ENCODE data around the gene ATP5F1D. TPM values are rescaled to one million over a fixed set of nuclear protein-coding genes. Genes with fewer than 3 reads are reported as not detected.
A peak's percentile ranks its signal among the peaks of the same experiment; 100 is the strongest.
"Not testable (repeated sequence)": the region's sequence is repeated elsewhere in the genome, so short reads cannot be mapped to it uniquely, and the experiment has no call there.

Gene ATP5F1D
- polyA plus RNA-seq, result 100 to 1,000 TPM; 145 to 310 (median 303) TPM

- Mint-ChIP-seq H3K4me1 (peaks cover 26 to 39% of the 10 kb centered on the region in 2 donors), H3K27me3 (ENCODE audit: low read depth in 3 of 3) (peaks cover 10 to 18% (median 13%) of the 10 kb centered on the region in 3 donors), H3K27ac (peak within 1 kb of the TSS; percentile 70 to 96 (median 90)), H3K36me3 (no peaks in the 10 kb centered on the region), H3K9me3 (no peaks in the 10 kb centered on the region), H3K4me3 (peak within 1 kb of the TSS; percentile 85 to 94 (median 87))
- DNase-seq, result peak; percentile 87 to 89 (median 89)
Observed at GRCh38 chr19:1241417-1242095, at the start of gene ATP5F1D. Gene ATP5F1D (plus strand): TSS chr19:1241751. CDS start chr19:1241851, 100 bp downstream.

- no peaks in the 10 kb centered on the region for H3K9me3 Mint-ChIP-seq
- peaks cover 6 to 9% of the 10 kb centered on the region in 2 donors for H3K4me1 Mint-ChIP-seq
- H3K36me3 Mint-ChIP-seq, result no peaks in the 10 kb centered on the region
- no peak for DNase-seq
- no peak overlapping the region for H3K4me3 Mint-ChIP-seq
- no peak overlapping the region for H3K27ac Mint-ChIP-seq
- H3K27me3 Mint-ChIP-seq (ENCODE audit: low read depth in 3 of 3), result no peaks in the 10 kb centered on the region
Observed at GRCh38 chr19:1199531-1199930, 42.0 kb upstream of the ATP5F1D start.

- not testable (repeated sequence) for H3K27ac Mint-ChIP-seq; H3K4me3 Mint-ChIP-seq; H3K27me3 Mint-ChIP-seq (ENCODE audit: low read depth in 3 of 3); DNase-seq; H3K9me3 Mint-ChIP-seq; H3K4me1 Mint-ChIP-seq; H3K36me3 Mint-ChIP-seq
Observed at GRCh38 chr19:1200614-1201013, 40.9 kb upstream of the ATP5F1D start.

GRCh38 chr19:1205114-1206099 is 36.1 kb upstream of the ATP5F1D start, which contains the start of gene STK11:
Gene STK11 (plus strand): TSS chr19:1205778. CDS start chr19:1206914, 1,136 bp downstream.
- peak; percentile 100 for DNase-seq
- Mint-ChIP-seq H3K27me3 (ENCODE audit: low read depth in 3 of 3) (peaks cover 8 to 13% (median 10%) of the 10 kb centered on the region in 3 donors), H3K4me1 (peaks cover 30 to 32% of the 10 kb centered on the region in 2 donors), H3K27ac (peak within 1 kb of the TSS; percentile 85 to 92 (median 89)), H3K36me3 (no peaks in the 10 kb centered on the region), H3K4me3 (peak within 1 kb of the TSS; percentile 90 to 93 (median 92)), H3K9me3 (no peaks in the 10 kb centered on the region)

GRCh38 chr19:1206150-1206863 is 35.2 kb upstream of the ATP5F1D start:
- Mint-ChIP-seq H3K27ac (peak overlapping the region; percentile 85 to 92 (median 89)), H3K27me3 (ENCODE audit: low read depth in 3 of 3) (peaks cover 8 to 13% (median 10%) of the 10 kb centered on the region in 3 donors), H3K4me3 (peak overlapping the region; percentile 90 to 93 (median 92)), H3K36me3 (no peaks in the 10 kb centered on the region), H3K4me1 (peaks cover 30 to 32% of the 10 kb centered on the region in 2 donors), H3K9me3 (no peaks in the 10 kb centered on the region)
- no peak for DNase-seq

GRCh38 chr19:1206864-1207450 is 34.6 kb upstream of the ATP5F1D start:
- Mint-ChIP-seq H3K4me3 (peak overlapping the region; percentile 90 to 93 (median 92)), H3K36me3 (no peaks in the 10 kb centered on the region), H3K4me1 (peaks cover 30 to 36% of the 10 kb centered on the region in 2 donors), H3K27me3 (ENCODE audit: low read depth in 3 of 3) (peaks cover 8 to 13% (median 10%) of the 10 kb centered on the region in 3 donors), H3K27ac (peak overlapping the region; percentile 85 to 92 (median 89)), H3K9me3 (no peaks in the 10 kb centered on the region)
- DNase-seq, result peak; percentile 22 to 56 (median 33)

- DNase-seq, H3K9me3 Mint-ChIP-seq, H3K36me3 Mint-ChIP-seq, H3K27ac Mint-ChIP-seq: not testable (repeated sequence)
- Mint-ChIP-seq H3K4me1 (peaks cover 28 to 37% of the 10 kb centered on the region in 2 donors), H3K27me3 (ENCODE audit: low read depth in 3 of 3) (peaks cover 10 to 13% (median 10%) of the 10 kb centered on the region in 3 donors), H3K4me3 (peak overlapping the region in 2 of 5 donors; percentile 38 to 47)
Observed at GRCh38 chr19:1208830-1209229, 32.7 kb upstream of the ATP5F1D start.

- H3K27me3 Mint-ChIP-seq (ENCODE audit: low read depth in 3 of 3), result peaks cover 10 to 13% (median 12%) of the 10 kb centered on the region in 3 donors
- H3K9me3 Mint-ChIP-seq, result no peaks in the 10 kb centered on the region
- H3K27ac Mint-ChIP-seq, result no peak overlapping the region
- peak overlapping the region in 1 of 5 donors; percentile 33 for H3K4me3 Mint-ChIP-seq
- peaks cover 0 to 4% (median 0%) of the 10 kb centered on the region in 3 donors for H3K36me3 Mint-ChIP-seq
- DNase-seq, result no peak
- H3K4me1 Mint-ChIP-seq, result peaks cover 34 to 42% of the 10 kb centered on the region in 2 donors
Observed at GRCh38 chr19:1210227-1210538, 31.4 kb upstream of the ATP5F1D start.

GRCh38 chr19:1211494-1212234 is 29.9 kb upstream of the ATP5F1D start:
- H3K4me3 Mint-ChIP-seq, result no peak overlapping the region
- no peak for DNase-seq
- H3K27ac Mint-ChIP-seq, result peak overlapping the region in 1 of 6 donors; percentile 42
- peaks cover 7 to 9% (median 8%) of the 10 kb centered on the region in 3 donors for H3K27me3 Mint-ChIP-seq (ENCODE audit: low read depth in 3 of 3)
- peaks cover 0 to 4% (median 0%) of the 10 kb centered on the region in 3 donors for H3K36me3 Mint-ChIP-seq
- H3K9me3 Mint-ChIP-seq, result no peaks in the 10 kb centered on the region
- H3K4me1 Mint-ChIP-seq, result peaks cover 31 to 42% of the 10 kb centered on the region in 2 donors

- Mint-ChIP-seq H3K4me1 (peaks cover 13 to 29% of the 10 kb centered on the region in 2 donors), H3K27me3 (ENCODE audit: low read depth in 3 of 3) (peaks cover 0 to 2% (median 1%) of the 10 kb centered on the region in 3 donors), H3K36me3 (peaks cover 0 to 4% (median 0%) of the 10 kb centered on the region in 3 donors)
Observed at GRCh38 chr19:1213391-1214286, 27.9 kb upstream of the ATP5F1D start.

GRCh38 chr19:1214299-1214861 is 27.2 kb upstream of the ATP5F1D start:
- Mint-ChIP-seq H3K4me3 (peak overlapping the region in 2 of 5 donors; percentile 40 to 71), H3K9me3 (no peaks in the 10 kb centered on the region), H3K27me3 (ENCODE audit: low read depth in 3 of 3) (peaks cover 0 to 2% (median 1%) of the 10 kb centered on the region in 3 donors), H3K36me3 (peaks cover 0 to 4% (median 0%) of the 10 kb centered on the region in 3 donors), H3K4me1 (peaks cover 13 to 27% of the 10 kb centered on the region in 2 donors), H3K27ac (peak overlapping the region in 5 of 6 donors; percentile 64 to 85 (median 78))
- DNase-seq, result no peak

More at GRCh38 chr19:1213391-1214286, 27.9 kb upstream of the ATP5F1D start:
- H3K27ac Mint-ChIP-seq, result peak overlapping the region; percentile 60 to 85 (median 76)
- H3K4me3 Mint-ChIP-seq, result peak overlapping the region in 3 of 5 donors; percentile 40 to 71 (median 55)
- no peaks in the 10 kb centered on the region for H3K9me3 Mint-ChIP-seq
- peak in 1 of 3 donors; percentile 15 for DNase-seq
